ENCODE measurements around the gene FDX1. TPM values are rescaled to one million over a fixed set of nuclear protein-coding genes. Genes with fewer than 3 reads are reported as not detected.

Gene FDX1
- total RNA-seq, 1 experiment from 2014 or later = 9.1 TPM

GRCh38 chr11:110431051-110431672, 1.4 kb downstream of the FDX1 start:
- peak overlapping the region; percentile 95 for H3K4me3 Mint-ChIP-seq (ENCODE audit: low read depth, unreplicated experiment)
- H3K4me1 Mint-ChIP-seq (ENCODE audit: low read depth, unreplicated experiment) = peaks cover 20% of the 10 kb centered on the region
- intact Hi-C loops (cut with micrococcal nuclease; ENCODE audit: unreplicated experiment) = loop anchor here (5.0 to 10.0 kb wide), 2 partner anchors 134 to 576 kb away; partner anchors contain the start of gene RDX
- H3K36me3 Mint-ChIP-seq (ENCODE audit: insufficient read depth, unreplicated experiment) = peaks cover 25% of the 10 kb centered on the region
- BruUV-seq (replicated peaks) = no TSS peak
- DNase-seq = no peak
- H3K27ac Mint-ChIP-seq (ENCODE audit: unreplicated experiment) = peak overlapping the region; percentile 82
- H3K9me3 Mint-ChIP-seq (ENCODE audit: low read depth, unreplicated experiment) = no peaks in the 10 kb centered on the region
- no peak for TF ChIP-seq CTCF (IDR thresholded peaks at IDR 0.05; ENCODE audit: unreplicated experiment)
- H3K27me3 Mint-ChIP-seq (ENCODE audit: unreplicated experiment) = no peaks in the 10 kb centered on the region
- CTCF ChIA-PET = no interaction called here

- peaks cover 25% of the 10 kb centered on the region for H3K36me3 Mint-ChIP-seq (ENCODE audit: insufficient read depth, unreplicated experiment)
- intact Hi-C loops (cut with micrococcal nuclease; ENCODE audit: unreplicated experiment) = loop anchor here (2.0 to 10.0 kb wide), 3 partner anchors 55 to 577 kb away; partner anchors contain the start of gene RDX
- H3K27me3 Mint-ChIP-seq (ENCODE audit: unreplicated experiment) = no peaks in the 10 kb centered on the region
- TF ChIP-seq CTCF (IDR thresholded peaks at IDR 0.05; ENCODE audit: unreplicated experiment) = no peak
- DNase-seq = no peak
- no peaks in the 10 kb centered on the region for H3K9me3 Mint-ChIP-seq (ENCODE audit: low read depth, unreplicated experiment)
- peak overlapping the region; percentile 95 for H3K4me3 Mint-ChIP-seq (ENCODE audit: low read depth, unreplicated experiment)
- H3K4me1 Mint-ChIP-seq (ENCODE audit: low read depth, unreplicated experiment) = peaks cover 20% of the 10 kb centered on the region
- peak overlapping the region; percentile 82 for H3K27ac Mint-ChIP-seq (ENCODE audit: unreplicated experiment)
- BruUV-seq (replicated peaks) = no TSS peak
- CTCF ChIA-PET = interaction anchor here (0.6 kb wide), 1 partner anchor 189 kb away, joined by 4 read pairs; no protein-coding TSS in a partner anchor
Observed at GRCh38 chr11:110431674-110432073, 1.9 kb downstream of the FDX1 start.

- H3K4me3 Mint-ChIP-seq (ENCODE audit: low read depth, unreplicated experiment) = peak overlapping the region; percentile 95
- H3K4me1 Mint-ChIP-seq (ENCODE audit: low read depth, unreplicated experiment) = peaks cover 20% of the 10 kb centered on the region
- no peak for DNase-seq
- H3K27me3 Mint-ChIP-seq (ENCODE audit: unreplicated experiment) = no peaks in the 10 kb centered on the region
- intact Hi-C loops (cut with micrococcal nuclease; ENCODE audit: unreplicated experiment) = loop anchor here (1.0 to 10.0 kb wide), 5 partner anchors 56 to 578 kb away; partner anchors contain the start of gene RDX
- CTCF ChIA-PET = interaction anchor here (1.0 to 1.1 kb wide), 2 partner anchors 15 to 232 kb away, joined by 3 to 6 read pairs; no protein-coding TSS in a partner anchor
- peak overlapping the region; percentile 66 for H3K27ac Mint-ChIP-seq (ENCODE audit: unreplicated experiment)
- no peaks in the 10 kb centered on the region for H3K9me3 Mint-ChIP-seq (ENCODE audit: low read depth, unreplicated experiment)
- BruUV-seq (replicated peaks) = no TSS peak
- H3K36me3 Mint-ChIP-seq (ENCODE audit: insufficient read depth, unreplicated experiment) = peaks cover 25% of the 10 kb centered on the region
- TF ChIP-seq CTCF (IDR thresholded peaks at IDR 0.05; ENCODE audit: unreplicated experiment) = no peak
Observed at GRCh38 chr11:110432713-110433392, 3.1 kb downstream of the FDX1 start.

- Mint-ChIP-seq H3K4me3 (ENCODE audit: low read depth, unreplicated experiment) (peak overlapping the region; percentile 38), H3K27ac (ENCODE audit: unreplicated experiment) (peak overlapping the region; percentile 66), H3K27me3 (ENCODE audit: unreplicated experiment) (no peaks in the 10 kb centered on the region), H3K9me3 (ENCODE audit: low read depth, unreplicated experiment) (no peaks in the 10 kb centered on the region), H3K4me1 (ENCODE audit: low read depth, unreplicated experiment) (peaks cover 20% of the 10 kb centered on the region), H3K36me3 (ENCODE audit: insufficient read depth, unreplicated experiment) (peaks cover 25% of the 10 kb centered on the region)
- no TSS peak for BruUV-seq (replicated peaks)
- intact Hi-C loops (cut with micrococcal nuclease; ENCODE audit: unreplicated experiment) = loop anchor here (1.0 to 10.0 kb wide), 5 partner anchors 57 to 579 kb away; partner anchors contain the start of gene RDX
- DNase-seq = no peak
- TF ChIP-seq CTCF (IDR thresholded peaks at IDR 0.05; ENCODE audit: unreplicated experiment) = peak; percentile 28
- CTCF ChIA-PET = interaction anchor here (0.6 to 1.1 kb wide), 6 partner anchors 16 to 856 kb away, joined by 3 to 7 read pairs (median 4); no protein-coding TSS in a partner anchor
Observed at GRCh38 chr11:110433393-110434333, 3.9 kb downstream of the FDX1 start.
